Fibroblast of lung (primary cell): Measurements from ENCODE around the gene NFYC. TPM values are rescaled to one million over a fixed set of nuclear protein-coding genes. Genes with fewer than 3 reads are reported as not detected.

ENCODE experiments used
- DNase-seq, 2 donors: peaks; one replicate each; pipeline versions ENCODE4 v3.0.0 to v3.0.0-alpha.2; 2010; ENCODE audit warnings: low read depth in 2 of 2
- H2AFZ ChIP-seq: 2 replicates; pipeline ENCODE4 v1.5.1; 2012; ENCODE audit warnings: low read length, control low read depth, inconsistent platforms
- H3K27ac ChIP-seq: 2 replicates; pipeline ENCODE4 v1.5.1; 2011; ENCODE audit warnings: low read length, control low read depth; ENCODE audit not compliant: insufficient read depth
- H3K27me3 ChIP-seq: 2 replicates; pipeline ENCODE4 v1.5.1; 2011; ENCODE audit warnings: mild to moderate bottlenecking, low read length; ENCODE audit not compliant: control insufficient read depth, insufficient read depth
- H3K36me3 ChIP-seq: 2 replicates; pipeline ENCODE4 v1.5.1; 2011; ENCODE audit warnings: low read length; ENCODE audit not compliant: control insufficient read depth, insufficient read depth
- H3K4me1 ChIP-seq: 2 replicates; pipeline ENCODE4 v1.5.1; 2011; ENCODE audit warnings: low read length; ENCODE audit not compliant: control insufficient read depth, insufficient read depth; ENCODE audit errors: extremely low read depth
- H3K4me2 ChIP-seq: 2 replicates; pipeline ENCODE4 v1.5.1; 2011; ENCODE audit warnings: low read length, control low read depth; ENCODE audit not compliant: insufficient read depth; ENCODE audit errors: extremely low read depth
- H3K4me3 ChIP-seq, 4 experiments: fragments of 200-600 bp in 1 of 4; sonication (generic) in 1 of 4; replicated peaks in 1 of 4; 2 replicates each; pipeline ENCODE4 v1.5.1; 2011 to 2016; ENCODE audit warnings: low read length in 4 of 4, low read depth in 3 of 4, mild to moderate bottlenecking in 3 of 4, control low read depth in 2 of 4, inconsistent platforms in 1 of 4, mixed read lengths in 1 of 4; ENCODE audit not compliant: insufficient read depth in 1 of 4; ENCODE audit errors: control extremely low read depth in 1 of 4
- H3K79me2 ChIP-seq: 2 replicates; pipeline ENCODE4 v1.5.1; 2012; ENCODE audit warnings: mild to moderate bottlenecking, low read length, inconsistent platforms; ENCODE audit not compliant: control insufficient read depth, insufficient read depth
- H3K9ac ChIP-seq: 2 replicates; pipeline ENCODE4 v1.5.1; 2011; ENCODE audit warnings: mild to moderate bottlenecking, low read length, control low read depth; ENCODE audit not compliant: insufficient read depth
- H3K9me3 ChIP-seq: 2 replicates; pipeline ENCODE4 v1.5.1; 2012; ENCODE audit warnings: low read depth, low read length; ENCODE audit not compliant: control insufficient read depth, insufficient read depth
- H4K20me1 ChIP-seq: 2 replicates; pipeline ENCODE4 v1.5.1; 2011; ENCODE audit warnings: low read length; ENCODE audit not compliant: control insufficient read depth, insufficient read depth; ENCODE audit errors: extremely low read depth
- EZH2 ChIP-seq: IDR thresholded peaks from 2 replicates; pipeline ENCODE4 v1.5.1; 2012; ENCODE audit warnings: low read length, control low read depth, mild to moderate bottlenecking; ENCODE audit errors: missing control alignments
- polyA plus RNA-seq, 2 donors: library from polyadenylated mRNA; depleted of rRNA in 1 of 2; stranded (reverse) in 1 of 2; unstranded in 1 of 2; fragments of >200 nt; gene quantifications; 2 replicates each; pipeline ENCODE4 v1.2.1, GENCODE V29; 2011 to 2012; ENCODE audit warnings: missing spikeins in 1 of 2
- total RNA-seq: library from RNA; depleted of rRNA; stranded (reverse); fragments of >200 nt; gene quantifications from 2 replicates; pipeline ENCODE4 v1.2.1, GENCODE V29; 2014
- TF ChIP-seq, protein P1 (sequence below), 2 donors: IDR thresholded peaks in 1 of 2; conservative IDR thresholded peaks in 1 of 2; 1 replicate in 1 of 2; 2 replicates in 1 of 2; pipeline ENCODE4 v1.5.1; 2011 to 2012; ENCODE audit warnings: low read length in 2 of 2, control low read depth in 1 of 2, inconsistent platforms in 1 of 2, low read depth in 1 of 2, mild to moderate bottlenecking in 1 of 2

The NFYC gene
- total and polyA plus RNA-seq, 2 donors (not counting 1 experiment from before 2014, with no cell fraction given) = 23.8 to 31.0 TPM

DNA sequence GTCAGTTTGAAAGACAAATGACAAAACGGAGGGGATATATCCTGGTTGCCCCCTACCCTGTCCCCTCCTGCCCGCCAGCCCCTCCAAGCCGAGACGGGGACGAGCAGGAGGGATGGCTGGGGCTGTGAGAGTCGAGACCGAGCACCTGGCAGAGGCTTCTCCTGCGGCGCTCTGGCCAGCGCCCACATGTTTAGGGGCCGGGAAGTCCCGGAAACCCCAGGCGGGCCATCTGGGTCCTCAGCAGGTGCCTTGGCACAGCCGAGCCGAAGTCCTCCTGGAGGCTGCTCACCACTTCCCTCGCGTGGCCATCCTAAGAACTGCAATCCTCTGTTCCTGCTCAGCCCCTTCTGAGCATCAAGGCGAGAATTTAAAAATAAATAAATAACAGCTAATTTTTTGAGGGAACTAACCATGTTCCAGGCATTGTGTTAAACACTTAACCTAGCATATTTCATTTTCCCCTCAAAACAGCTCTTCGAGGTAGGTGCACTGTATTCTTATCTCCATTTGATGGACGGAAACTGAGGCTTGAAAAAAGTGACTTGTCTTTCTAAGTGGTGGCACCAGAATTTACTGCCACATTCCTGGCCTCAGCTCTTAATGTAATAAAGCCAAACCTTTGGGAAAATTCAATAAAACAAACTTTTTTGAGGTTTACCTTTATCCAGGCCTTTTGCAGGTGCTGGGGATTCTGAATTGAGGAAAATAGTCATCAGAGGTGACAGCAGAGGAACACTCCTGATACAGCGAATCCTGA, 22.6 kb upstream of the NFYC start:
- no peak overlapping the region for H2AFZ ChIP-seq

DNA sequence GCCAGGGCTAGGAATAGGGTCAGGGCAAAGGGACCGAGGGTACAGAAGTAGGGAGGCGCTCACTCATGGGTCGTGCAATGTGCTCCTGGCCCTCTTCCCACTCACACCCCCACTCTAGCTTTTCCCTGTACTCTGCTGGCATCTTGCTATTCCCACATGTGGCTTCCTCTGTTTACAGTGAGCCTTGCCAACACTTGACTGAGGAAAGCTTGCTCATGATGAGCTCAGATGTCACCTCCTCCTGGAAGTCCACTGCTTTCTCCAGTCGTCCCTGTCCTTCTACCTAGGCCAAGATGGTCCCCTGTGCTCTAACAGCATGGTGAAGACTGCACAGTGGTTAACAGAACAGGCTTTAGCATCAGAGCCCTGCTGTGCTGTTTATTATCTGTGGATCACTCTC, 18.1 kb upstream of the NFYC start:
- Histone ChIP-seq H3K4me3 (no peak overlapping the region), H3K4me2 (no peak overlapping the region), H3K27me3 (no peaks in the 10 kb centered on the region), H2AFZ (no peak overlapping the region), H3K36me3 (no peaks in the 10 kb centered on the region), H3K9ac (no peak overlapping the region), H3K27ac (no peak overlapping the region), H3K79me2 (no peaks in the 10 kb centered on the region), H3K4me1 (peaks cover 3% of the 10 kb centered on the region), H4K20me1 (no peaks in the 10 kb centered on the region), H3K9me3 (no peaks in the 10 kb centered on the region)
- DNase-seq = peak in 1 of 2 donors; percentile 9
- no peak for TF ChIP-seq EZH2
- TF ChIP-seq, protein P1, sequence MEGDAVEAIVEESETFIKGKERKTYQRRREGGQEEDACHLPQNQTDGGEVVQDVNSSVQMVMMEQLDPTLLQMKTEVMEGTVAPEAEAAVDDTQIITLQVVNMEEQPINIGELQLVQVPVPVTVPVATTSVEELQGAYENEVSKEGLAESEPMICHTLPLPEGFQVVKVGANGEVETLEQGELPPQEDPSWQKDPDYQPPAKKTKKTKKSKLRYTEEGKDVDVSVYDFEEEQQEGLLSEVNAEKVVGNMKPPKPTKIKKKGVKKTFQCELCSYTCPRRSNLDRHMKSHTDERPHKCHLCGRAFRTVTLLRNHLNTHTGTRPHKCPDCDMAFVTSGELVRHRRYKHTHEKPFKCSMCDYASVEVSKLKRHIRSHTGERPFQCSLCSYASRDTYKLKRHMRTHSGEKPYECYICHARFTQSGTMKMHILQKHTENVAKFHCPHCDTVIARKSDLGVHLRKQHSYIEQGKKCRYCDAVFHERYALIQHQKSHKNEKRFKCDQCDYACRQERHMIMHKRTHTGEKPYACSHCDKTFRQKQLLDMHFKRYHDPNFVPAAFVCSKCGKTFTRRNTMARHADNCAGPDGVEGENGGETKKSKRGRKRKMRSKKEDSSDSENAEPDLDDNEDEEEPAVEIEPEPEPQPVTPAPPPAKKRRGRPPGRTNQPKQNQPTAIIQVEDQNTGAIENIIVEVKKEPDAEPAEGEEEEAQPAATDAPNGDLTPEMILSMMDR (conservative IDR thresholded peaks at IDR 0.05 in 1 of 2, IDR thresholded peaks at IDR 0.05 in 1 of 2; ENCODE audit: low read depth in 1 of 2, low read length in 2 of 2) = no peak

More for the DNA sequence above, 22.6 kb upstream of the NFYC start:
- Histone ChIP-seq H3K27ac (no peak overlapping the region), H3K4me3 (no peak overlapping the region), H4K20me1 (no peaks in the 10 kb centered on the region), H3K4me2 (peak overlapping the region; percentile 51), H3K27me3 (peaks cover 7% of the 10 kb centered on the region), H3K36me3 (no peaks in the 10 kb centered on the region), H3K4me1 (peaks cover 3% of the 10 kb centered on the region), H3K79me2 (no peaks in the 10 kb centered on the region), H3K9me3 (no peaks in the 10 kb centered on the region), H3K9ac (no peak overlapping the region)
- TF ChIP-seq EZH2 = no peak
- TF ChIP-seq, protein P1 (conservative IDR thresholded peaks at IDR 0.05 in 1 of 2, IDR thresholded peaks at IDR 0.05 in 1 of 2; ENCODE audit: low read depth in 1 of 2, low read length in 2 of 2) = peak; percentile 96
- peak; percentile 36 to 62 for DNase-seq

DNA sequence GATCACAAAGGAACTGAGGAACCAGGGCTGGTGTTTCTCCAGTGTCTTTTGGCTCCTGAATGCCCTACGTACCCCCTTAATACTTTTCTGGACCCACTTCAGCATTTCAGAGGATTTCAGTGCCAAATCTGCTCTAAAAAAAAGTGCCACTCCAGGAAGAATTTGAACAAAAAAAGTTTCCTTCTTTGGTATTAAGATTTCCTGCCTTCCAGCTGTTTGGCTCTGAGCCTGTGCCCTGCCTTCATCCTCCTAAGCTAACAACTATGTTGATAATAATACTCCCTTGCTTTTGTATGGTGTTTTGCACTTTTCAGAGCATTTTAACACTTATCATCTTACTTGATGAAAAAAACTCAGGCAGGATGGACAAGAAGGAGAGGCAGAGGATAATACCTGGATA, 15.0 kb upstream of the NFYC start:
- H3K9me3 ChIP-seq = no peaks in the 10 kb centered on the region
- DNase-seq = no peak

More for the DNA sequence above, 15.0 kb upstream of the NFYC start:
- H3K79me2 ChIP-seq = no peaks in the 10 kb centered on the region
- no peak overlapping the region for H3K9ac ChIP-seq
- no peak overlapping the region for H2AFZ ChIP-seq
- H3K27me3 ChIP-seq = no peaks in the 10 kb centered on the region
- H3K4me1 ChIP-seq = peaks cover 3% of the 10 kb centered on the region
- TF ChIP-seq, protein P1 (conservative IDR thresholded peaks at IDR 0.05 in 1 of 2, IDR thresholded peaks at IDR 0.05 in 1 of 2; ENCODE audit: low read depth in 1 of 2, low read length in 2 of 2) = no peak
- no peak for TF ChIP-seq EZH2
- H3K4me2 ChIP-seq = no peak overlapping the region
- no peaks in the 10 kb centered on the region for H4K20me1 ChIP-seq
- H3K27ac ChIP-seq = no peak overlapping the region
- no peak overlapping the region for H3K4me3 ChIP-seq
- H3K36me3 ChIP-seq = no peaks in the 10 kb centered on the region
